22Rv1 (cell line): ENCODE measurements around the gene PLSCR5.

ENCODE experiments used
- CTCF ChIP-seq: fragments of 450-650 bp; IDR thresholded peaks from 2 replicates; pipeline ENCODE4 v1.5.1; 2017; ENCODE audit warnings: mild to moderate bottlenecking
- ZFX ChIP-seq: fragments of 450-650 bp; IDR thresholded peaks from 2 replicates; pipeline ENCODE4 v1.6.1; 2017; ENCODE audit warnings: antibody characterized with exemption, borderline replicate concordance

GRCh38 chr3:146590521-146590920 lies 14.6 kb downstream of the PLSCR5 start:
- TF ChIP-seq CTCF (no peak), ZFX (no peak)
